Fibroblast of skin of left biceps (primary cell): ENCODE data around the gene COIL.
"Not testable (repeated sequence)": the region's sequence is repeated elsewhere in the genome, so short reads cannot be mapped to it uniquely, and the experiment has no call there.

Experiments
- DNase-seq, 2 experiments: peaks; one replicate each; pipeline ENCODE4 v3.0.0-alpha.2; 2013; ENCODE audit warnings: low read depth in 2 of 2

The COIL gene

DNA sequence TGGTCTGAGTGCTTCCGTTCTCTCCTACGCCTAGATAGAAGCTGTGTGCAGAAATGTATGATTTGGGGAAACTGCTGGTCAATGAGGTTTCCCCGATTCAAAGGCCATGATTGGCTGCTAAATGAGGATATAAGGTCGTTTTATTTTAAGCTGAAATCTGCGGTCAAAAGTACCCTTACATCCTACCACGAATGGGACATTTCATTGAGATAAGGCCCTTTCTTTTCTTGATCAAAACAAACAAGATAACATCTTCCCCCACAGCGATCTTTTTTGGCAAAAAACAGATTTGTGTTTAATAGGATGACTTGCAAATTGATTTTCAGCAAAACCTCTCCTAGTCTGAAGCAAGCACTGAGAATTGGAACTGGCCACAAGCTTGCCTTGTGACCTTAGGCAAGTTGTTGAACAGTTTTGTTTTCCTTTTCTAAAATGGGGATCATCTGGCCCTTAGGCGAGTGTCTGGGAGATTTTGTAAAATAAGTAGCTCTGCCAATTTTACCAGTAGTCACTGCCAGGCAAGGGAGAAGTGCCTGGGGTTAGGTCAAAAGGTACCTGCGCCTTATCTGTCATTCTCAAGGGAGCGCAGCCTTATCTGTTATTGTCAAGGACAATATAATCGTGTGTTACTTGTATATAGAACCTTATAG is 17.7 kb upstream of the COIL start:
- DNase-seq: no peak

DNA sequence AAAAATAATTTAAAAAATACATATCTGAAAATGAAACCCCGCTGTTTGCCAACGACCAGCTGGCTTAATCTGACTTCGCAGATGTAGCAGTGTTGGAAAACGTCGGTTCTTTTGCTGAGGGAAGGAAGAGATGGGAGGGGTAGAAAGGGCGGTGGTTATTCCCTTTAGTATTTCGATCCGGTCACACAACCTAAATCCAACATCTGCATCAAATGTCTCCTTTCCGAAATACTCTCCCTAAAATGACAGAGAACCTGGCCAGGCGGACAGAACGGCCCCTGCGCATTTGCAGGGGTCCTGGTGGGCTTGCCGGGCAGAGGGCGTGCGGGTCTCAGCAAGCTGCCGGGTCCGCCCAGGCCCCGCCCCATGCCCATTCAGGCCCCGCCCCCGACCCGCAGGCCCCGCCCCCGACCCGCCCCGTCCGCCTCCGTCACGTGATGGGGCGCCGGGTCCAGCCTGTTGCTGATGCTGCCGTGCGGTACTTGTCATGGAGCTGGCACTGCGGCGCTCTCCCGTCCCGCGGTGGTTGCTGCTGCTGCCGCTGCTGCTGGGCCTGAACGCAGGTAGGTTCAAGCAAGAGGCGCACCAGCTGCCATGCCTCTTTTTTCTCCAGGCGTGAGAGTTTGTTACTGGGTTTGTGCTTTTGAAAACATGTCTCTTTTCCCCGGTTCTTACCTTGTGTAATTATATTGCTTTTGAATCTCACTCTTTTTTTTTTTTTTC is 17.0 kb upstream of the COIL start, which contains the start of gene SCPEP1:
Gene SCPEP1, plus strand, starts transcription at position 459 of the 723 bp plus-strand sequence. Its CDS starts 29 bp downstream, at position 488.
- peak; percentile 23 for DNase-seq

DNA sequence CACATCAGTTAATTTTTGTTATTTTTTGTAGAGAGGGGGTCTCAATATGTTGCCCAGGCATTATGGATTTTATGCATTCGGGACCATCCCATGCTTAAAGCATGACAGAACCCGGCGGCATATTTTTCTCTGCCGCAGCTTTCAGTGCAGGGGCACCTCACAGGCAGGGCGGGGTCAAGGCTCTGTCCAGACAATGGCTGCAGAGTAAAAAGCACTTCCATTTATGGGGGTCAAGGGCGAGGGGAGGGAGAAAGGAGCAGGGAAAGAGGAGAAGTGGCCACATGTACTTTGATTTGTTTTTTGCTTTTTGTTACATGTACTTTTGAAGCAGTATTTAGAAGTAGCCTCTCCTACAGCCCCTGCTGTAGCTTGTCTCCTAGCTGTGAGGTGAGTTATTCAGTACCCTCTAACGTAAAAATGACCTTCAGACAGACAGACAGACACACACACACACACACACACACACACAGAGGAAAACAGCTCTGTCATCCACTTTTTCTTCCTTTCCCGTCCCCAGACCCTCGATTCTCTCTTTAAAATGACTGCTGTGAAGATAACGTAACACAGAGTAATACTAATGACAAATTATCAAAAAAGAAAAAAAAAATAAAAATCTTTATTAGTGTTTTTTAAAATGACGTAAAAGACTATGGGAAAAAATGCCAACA is 16.2 kb upstream of the COIL start:
- DNase-seq: no peak

DNA sequence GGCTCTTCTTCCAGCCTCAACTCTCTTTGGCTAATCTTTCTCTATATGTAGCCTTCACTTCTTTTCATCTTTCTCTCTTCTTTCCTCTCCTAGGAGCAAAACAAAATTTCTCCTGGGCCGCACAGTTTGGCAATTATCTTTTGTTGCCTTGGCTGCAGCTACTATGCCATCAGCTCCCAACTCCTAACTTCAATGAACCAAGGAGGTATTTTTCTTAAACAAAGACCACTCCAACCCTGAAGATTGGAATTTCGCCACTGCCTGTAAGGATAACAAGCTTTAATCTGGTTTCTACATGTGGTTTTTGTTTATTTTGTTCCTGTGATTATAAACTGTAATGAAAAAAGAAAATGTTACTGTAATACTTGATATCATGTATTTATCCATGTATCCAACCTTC is 14.8 kb upstream of the COIL start:
- no peak for DNase-seq

DNA sequence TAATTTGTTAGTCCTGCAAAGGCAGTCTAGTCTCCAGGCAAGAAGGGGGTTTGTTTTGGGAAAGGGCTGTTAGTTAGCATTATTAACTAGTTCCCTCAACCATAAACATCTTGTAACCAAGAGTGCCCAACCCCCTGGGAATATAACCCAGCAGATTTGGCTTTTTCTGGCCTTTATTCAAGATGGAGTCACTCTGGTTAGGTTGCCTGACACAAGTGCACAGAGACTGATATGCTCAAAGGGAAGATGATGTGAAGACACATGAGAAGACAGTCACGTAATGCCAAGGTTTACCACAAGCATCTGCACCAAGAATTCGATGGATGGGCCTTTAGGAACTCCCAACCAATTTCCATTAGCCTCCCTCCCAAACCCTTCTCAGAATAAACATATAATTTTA is 13.2 kb upstream of the COIL start:
- DNase-seq: no peak

DNA sequence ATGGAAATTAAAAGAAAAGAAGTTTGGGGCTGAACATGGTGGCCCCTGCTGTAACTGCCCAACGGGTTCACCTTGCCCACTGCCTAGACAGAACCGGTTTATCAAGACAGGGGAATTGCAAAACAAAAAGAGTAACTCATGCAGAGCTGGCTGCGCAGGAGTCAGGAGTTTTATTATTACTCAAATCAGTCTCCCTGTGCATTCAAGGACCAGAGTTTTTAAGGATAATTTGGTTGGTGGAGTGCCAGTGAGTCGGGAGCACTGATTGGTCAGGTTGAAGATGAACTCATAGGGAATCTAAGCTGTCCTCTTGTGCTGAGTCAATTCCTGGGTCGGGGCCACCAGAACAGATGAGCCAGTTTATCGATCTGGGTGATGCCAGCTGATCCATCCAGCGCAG is 12.7 kb upstream of the COIL start:
- no peak for DNase-seq

DNA sequence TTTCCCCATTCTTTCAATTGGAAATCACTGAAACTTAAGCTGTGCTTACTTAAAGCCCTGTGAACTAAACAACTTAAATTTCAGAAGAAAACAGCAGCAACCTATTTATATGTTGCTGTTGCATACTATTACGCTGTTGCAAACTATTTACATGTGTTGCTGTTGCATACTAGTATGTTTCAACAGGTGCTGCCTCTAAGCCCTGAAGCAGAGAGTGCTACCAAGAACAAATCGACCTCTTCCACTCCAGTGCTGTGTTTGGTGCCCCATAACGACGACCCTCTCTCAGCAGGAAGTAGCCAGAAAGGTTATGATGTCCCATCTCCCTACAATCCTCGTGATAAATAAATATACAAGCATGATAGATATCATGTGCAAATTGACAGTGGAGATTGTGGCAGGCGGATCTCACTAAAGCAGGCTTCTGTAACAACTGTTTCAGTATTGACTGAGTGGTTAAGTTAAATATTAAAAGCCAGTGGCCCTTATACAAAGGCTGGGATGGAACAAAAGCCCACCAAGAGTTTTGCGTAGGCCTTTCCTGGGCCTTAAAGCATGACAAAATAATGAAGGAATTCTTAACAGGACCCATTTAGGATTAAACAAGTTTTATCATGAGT is 11.4 kb upstream of the COIL start:
- no peak for DNase-seq

DNA sequence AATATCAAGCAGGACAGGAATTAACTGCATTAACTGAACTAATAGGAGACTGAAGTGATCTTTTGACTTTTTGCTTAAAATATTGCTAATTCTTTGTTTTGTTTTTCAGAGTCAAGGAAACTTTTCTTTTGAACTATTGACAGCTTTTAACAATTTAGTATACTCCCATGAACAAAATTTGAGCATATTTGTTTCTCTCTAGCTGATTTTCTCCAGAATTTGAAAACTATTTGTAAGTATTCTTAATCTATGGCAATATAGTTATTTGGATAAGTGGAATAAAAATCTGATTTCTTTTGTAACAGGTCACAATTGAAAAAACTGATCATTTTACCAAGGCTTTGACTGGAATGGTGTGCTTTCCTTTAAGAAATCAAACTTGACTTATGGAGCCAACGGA is 10.1 kb upstream of the COIL start:
- no peak for DNase-seq

DNA sequence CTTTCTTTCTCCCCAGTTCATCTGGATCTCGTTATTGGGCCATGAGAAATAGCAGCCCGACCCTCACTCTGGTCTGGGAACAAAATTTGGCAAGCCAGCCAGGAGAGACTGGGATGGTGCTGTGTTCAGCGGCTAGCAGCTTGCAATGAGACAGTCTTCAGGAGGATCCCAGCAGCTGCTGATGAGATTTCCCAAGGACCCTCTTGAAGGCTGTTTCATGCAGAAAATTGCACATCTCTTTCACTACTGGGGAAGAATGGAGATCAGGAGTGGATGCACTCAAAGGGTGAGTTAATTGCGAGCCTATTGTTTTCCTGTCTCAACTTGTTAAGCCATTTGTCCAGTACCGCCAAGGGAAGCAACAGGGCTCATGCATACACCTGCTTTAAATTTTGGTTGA is 5.5 kb upstream of the COIL start:
- DNase-seq: no peak

DNA sequence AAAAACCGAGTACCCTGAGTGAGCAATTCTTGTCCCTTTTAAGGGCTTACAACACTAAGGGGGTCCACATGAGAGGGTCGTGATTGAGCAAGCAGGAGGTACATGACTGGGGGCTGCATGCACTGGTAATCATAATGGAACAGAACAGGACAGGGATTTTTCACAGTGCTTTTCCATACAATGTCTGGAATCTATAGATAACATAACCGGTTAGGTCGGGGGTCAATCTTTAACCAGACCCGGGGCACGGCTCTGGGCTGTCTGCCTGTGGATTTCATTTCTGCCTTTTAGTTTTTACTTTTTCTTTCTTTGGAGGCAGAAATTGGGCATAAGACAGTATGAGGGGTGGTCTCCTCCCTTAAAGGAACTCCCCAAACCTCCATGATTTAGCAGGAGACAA is 4.8 kb upstream of the COIL start:
- DNase-seq: not testable (repeated sequence)

DNA sequence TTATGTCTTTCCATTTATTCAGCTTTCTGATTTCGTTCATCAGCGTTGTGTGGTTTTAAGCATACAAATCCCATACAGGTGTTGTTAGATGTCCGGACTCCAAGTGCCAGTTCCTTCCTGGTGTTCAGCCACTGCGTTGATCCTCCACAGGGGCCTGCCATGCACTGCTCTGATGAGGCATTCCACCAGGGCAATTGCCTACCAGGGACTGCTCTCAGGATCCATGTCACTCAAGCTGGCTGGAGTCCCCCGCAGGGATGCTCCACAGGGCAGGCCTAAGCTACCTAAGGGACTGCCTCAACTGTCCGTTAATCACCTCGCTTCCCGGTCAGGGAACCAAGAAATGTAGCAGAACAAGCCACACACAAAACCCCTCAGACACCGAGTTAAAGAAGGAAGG is 4.4 kb upstream of the COIL start:
- DNase-seq: not testable (repeated sequence)

DNA sequence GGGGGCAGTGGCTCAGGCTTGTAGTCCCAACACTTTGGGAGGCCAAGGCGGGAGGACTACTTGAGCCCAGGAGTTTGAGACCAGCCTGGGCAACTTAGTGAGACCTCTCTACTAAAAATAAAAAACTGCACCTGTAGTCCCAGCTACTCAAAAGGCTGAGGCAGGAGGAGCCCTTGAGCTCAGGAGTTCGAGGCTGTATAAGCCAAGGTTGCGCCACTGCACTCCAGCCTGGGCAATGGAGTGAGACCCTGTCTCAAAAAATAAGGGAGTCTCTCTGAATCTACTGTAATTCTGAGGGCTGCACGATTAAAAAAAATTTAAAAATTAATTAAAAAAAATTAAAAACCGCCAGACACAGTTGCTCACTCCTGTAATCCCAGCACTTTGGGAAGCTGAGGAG is 3.9 kb downstream of the COIL start:
- DNase-seq: no peak

DNA sequence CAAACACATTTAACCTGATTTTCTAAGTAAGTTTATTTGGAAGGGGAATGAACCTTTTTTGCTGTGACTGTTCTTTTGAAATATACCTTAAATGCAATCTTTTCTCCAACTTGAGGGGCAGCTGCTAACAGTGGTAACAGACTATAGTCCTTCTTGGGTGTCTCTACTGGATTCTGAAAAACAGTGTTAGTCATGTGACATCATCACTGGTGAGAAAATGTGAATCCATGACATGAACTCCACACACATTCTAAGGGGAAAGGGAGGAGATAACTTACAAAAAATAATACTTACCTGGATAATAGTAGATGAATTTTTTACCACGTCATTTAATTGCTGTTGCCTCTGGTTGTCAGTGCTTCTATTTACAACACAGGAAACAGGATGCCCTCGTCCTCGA is 11.3 kb downstream of the COIL start:
- DNase-seq: no peak

DNA sequence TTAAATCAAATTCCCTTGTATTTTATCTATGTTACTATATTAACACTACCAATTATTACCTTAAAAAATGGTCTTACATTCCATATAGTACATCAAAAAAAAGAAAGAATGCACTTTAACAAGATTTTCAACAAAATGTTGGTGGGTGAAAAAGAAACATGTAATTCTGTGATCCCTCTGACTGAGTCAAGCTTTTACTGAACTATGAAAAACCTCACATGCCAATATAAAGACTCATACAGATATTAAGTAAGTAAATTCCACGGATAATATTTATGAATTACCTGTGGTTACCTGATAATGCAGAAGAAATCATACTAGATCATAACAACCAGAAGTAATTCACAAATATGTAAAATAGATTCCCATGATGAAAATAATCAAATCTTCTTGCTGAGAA is 12.4 kb downstream of the COIL start:
- no peak for DNase-seq

DNA sequence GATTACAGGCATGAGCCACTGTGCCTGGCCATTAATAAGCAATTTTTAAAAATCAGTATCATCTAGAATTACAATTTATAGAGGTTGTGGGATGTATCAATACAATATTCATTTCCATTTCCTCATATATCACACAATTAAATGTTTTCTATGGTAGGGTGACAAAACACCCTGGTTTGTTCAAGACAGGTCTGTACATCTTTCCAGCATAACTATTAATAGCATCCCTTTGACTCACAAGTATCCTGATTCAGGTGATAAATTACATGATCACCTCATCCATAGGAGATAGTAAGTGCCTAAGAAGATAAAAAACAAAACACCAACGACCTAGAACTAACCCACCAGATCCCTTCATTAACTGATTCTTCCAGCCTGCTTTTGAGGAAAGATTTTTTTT is 13.1 kb downstream of the COIL start:
- no peak for DNase-seq

DNA sequence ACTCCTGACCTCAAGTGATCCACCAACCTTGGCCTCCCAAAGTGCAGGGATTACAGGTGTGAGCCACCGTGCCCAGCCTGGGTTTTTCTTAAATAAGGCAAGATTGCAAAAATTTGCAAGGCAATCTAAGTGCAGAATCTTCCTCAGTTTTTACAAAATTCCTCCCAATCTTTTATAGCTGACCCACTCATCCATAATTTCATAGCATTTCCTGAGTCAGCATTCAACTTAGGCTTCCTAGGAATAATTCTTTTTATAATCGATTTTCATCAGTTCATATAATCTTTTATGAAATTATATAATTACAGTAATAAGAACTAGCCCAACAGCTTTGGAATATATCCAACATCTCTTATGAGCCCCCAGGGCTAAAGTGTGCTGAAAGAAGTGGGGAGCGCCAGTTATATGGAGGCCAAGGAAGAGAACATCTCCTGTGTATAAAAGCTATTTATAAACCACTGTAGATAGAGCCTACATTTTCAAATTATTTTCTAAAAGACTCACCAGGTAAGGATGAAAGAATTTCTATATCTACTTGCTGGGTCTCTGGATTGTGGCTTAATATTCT is 14.8 kb downstream of the COIL start:
- DNase-seq: no peak

DNA sequence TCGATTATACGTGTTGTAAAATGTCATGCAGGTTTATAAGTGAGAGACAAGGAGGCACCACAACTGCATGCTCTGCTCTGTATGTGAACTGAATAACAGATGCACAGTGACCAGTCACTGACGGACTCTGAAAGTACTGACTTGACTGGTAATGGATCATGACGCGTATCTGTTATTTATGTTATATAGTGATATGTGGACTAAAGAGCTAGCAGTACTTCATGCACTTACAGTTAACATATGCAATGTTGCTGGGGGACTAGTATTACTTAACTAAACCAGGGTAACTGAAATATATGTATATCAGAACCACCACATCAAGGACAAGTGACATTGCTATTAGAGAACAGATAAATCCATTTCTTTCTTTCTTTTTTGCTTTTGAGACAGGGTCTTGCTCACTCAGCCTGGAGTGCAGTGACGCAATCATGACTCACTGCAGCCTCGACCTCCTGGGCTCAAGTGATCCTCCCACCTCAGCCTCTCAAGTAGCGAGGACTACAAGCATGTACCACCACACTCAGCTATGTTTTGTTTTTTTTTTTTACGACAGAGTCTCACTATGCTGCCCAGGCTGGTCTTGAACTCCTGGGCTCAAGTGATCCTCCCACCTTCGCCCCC is 17.2 kb downstream of the COIL start:
- no peak for DNase-seq

DNA sequence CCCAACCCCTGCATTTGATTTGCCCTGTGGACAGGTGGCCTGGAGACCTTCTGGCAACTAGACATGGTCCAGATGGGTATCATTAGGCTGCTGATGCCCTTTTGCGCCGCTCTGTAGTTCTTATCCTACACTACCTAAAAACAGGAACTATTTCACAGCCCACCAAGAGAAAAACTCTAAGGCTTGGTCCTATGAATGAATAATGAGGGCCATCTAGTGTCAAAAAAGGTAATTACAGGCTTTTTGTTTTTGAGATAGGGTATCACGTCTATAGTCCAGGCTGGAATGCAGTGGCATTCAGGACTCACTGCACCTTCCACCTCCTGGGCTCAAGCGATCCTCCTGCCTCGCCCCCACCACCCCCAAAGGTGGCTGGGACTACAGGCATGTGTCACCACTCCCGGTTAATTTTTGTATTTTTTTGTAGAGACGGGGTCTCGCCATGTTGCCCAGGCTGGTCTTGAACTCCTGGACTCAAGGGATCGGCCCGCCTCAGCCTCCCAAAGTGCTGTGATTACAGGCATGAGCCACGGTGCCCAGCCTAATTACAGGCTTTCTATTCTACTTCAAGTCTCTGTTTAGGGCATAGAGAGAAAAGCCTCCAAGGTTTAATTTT is 20.9 kb downstream of the COIL start:
- peak; percentile 21 to 25 for DNase-seq

DNA sequence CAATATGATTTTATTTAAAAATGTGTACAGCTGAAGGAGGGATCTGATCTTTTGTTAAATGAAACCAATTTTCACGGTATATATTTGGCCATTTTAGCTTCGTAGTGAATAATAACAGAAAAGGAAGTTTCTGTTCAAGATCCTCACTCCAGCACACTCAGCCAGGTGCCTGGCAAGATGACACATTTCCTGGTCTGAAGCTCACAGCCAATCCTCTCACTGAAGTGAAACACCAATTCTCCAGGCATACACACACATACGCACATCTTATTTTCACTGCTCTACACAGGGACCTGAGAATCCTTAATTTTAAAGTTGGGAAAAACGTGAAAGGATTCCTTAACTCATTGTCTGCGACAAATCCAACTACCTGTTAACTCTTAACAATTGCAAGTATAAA is 22.6 kb downstream of the COIL start:
- not testable (repeated sequence) for DNase-seq

DNA sequence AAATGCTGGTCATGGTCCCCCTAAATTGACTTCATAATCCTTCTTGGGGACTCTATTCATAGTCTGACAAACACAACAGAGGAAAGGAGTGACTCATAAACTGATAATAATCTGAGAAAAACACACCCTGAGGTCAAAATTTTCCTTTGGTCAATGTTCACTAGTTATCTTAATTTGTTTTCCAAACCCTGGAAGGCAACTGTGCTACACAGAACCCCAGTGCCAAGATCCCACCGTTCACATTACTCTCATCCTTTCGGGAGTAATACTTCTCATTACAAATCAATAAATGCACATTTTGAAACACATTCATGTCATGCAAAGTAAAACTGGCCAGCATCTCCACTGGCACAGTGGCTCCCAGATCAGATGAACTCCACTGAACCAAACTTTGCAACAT is 23.2 kb downstream of the COIL start:
- no peak for DNase-seq

DNA sequence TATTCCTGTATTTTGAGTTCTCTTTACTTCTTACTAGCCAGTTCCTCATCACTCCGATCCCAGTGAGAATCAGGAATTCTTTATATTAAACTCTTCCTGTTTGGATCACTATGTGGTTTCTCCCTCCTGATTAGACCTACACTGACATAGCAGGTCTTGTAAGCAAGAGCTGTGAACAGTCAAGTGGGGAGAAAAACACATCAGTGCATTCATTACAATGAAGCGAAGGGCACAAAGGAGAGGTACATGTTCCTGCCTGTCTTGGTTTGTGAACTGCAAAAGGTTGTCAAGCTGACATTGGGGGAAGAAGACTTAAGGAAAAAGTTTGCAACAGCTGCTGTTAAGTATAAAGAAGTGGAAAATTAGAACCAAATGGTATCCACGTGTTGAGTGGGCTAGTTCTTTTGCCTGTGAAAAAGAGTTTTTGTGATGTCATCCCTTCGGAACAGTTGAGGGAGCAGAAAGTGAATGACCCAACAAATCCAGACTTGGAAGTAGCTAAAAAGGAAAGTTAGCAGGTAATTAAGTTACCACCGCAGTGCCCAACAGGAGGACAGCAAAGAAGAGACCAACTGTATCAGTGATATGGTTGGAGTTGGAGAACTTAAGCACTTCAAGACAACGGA is 24.0 kb downstream of the COIL start:
- no peak for DNase-seq
